OCI-LY3 (cell line): ENCODE results near the gene HCN1.

ENCODE experiments used
- EZH2phosphoT487 ChIP-seq: fragments of 200-600 bp; shearing (Covaris generic); IDR thresholded peaks from 2 replicates; pipeline ENCODE4 v1.6.1; 2018; ENCODE audit warnings: antibody characterized with exemption, mixed run types, low read depth
- TF ChIP-seq, protein P1 (sequence below): fragments of 200-600, 300-600 bp; sonication (generic); IDR thresholded peaks from 2 replicates; pipeline ENCODE4 v1.5.1; 2014; ENCODE audit warnings: antibody characterized with exemption, low read length, low read depth

DNA sequence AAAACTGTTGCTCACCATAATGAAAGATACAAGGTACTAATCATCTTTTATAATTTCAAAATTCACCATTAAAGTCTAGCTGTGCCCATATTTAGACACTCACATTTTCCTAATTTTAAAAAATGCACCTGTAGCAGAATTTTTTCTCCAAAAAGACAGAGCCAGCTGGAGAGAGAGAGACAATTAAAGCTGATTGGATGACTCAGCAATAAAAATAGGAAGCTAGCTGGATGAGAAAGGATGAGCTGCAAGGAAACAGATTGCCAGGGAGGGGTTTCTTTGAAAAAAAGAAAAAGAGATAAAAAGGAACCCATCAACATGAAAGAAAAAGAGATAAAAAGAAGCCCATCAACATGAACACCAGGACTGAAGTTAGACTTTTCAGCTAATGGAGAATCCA lies 73.8 kb downstream of the HCN1 start:
- TF ChIP-seq, protein P1, sequence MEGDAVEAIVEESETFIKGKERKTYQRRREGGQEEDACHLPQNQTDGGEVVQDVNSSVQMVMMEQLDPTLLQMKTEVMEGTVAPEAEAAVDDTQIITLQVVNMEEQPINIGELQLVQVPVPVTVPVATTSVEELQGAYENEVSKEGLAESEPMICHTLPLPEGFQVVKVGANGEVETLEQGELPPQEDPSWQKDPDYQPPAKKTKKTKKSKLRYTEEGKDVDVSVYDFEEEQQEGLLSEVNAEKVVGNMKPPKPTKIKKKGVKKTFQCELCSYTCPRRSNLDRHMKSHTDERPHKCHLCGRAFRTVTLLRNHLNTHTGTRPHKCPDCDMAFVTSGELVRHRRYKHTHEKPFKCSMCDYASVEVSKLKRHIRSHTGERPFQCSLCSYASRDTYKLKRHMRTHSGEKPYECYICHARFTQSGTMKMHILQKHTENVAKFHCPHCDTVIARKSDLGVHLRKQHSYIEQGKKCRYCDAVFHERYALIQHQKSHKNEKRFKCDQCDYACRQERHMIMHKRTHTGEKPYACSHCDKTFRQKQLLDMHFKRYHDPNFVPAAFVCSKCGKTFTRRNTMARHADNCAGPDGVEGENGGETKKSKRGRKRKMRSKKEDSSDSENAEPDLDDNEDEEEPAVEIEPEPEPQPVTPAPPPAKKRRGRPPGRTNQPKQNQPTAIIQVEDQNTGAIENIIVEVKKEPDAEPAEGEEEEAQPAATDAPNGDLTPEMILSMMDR = no peak
- TF ChIP-seq EZH2phosphoT487 = no peak
